Activated CD4-positive, alpha-beta T cell treated with anti-CD3 and anti-CD28 coated beads for 36 hours (primary cell): ENCODE data around the gene FAM118B. TPM values are rescaled to one million over a fixed set of nuclear protein-coding genes. Genes with fewer than 3 reads are reported as not detected.

Source experiments
- ATAC-seq: fragments of 200-7000 bp; cut with Tn5 transposase; one replicate; pipeline ENCODE4 v1.10.0; 2021; ENCODE audit warnings: mild to moderate bottlenecking, moderate library complexity
- CTCF ChIA-PET: fragments of 350-600 bp; sonication (Branson Sonifier 250); formaldehyde crosslinking; loops from one replicate; lab custom pipeline; 2021; ENCODE audit warnings: antibody characterized with exemption; lab: Charles Lee
- POLR2A ChIA-PET: fragments of 350-600 bp; sonication (Branson Sonifier 250); formaldehyde crosslinking; loops from one replicate; lab custom pipeline; 2021; ENCODE audit warnings: antibody characterized with exemption, inconsistent platforms; lab: Charles Lee
- DNase-seq: peaks from one replicate; pipeline ENCODE4 v3.0.0-alpha.2; 2020
- H3K27ac Mint-ChIP-seq: one replicate; pipeline ENCODE4 v1.8.0; 2021; ENCODE audit warnings: mixed read lengths
- H3K27me3 Mint-ChIP-seq: one replicate; pipeline ENCODE4 v1.8.0; 2021; ENCODE audit warnings: mixed read lengths
- H3K36me3 Mint-ChIP-seq: one replicate; pipeline ENCODE4 v1.8.0; 2021; ENCODE audit warnings: low read depth, mixed read lengths
- H3K4me1 Mint-ChIP-seq: one replicate; pipeline ENCODE4 v1.8.0; 2021; ENCODE audit warnings: mixed read lengths
- H3K4me3 Mint-ChIP-seq: one replicate; pipeline ENCODE4 v1.8.0; 2021; ENCODE audit warnings: mild to moderate bottlenecking, moderate library complexity, mixed read lengths
- H3K9me3 Mint-ChIP-seq: one replicate; pipeline ENCODE4 v1.8.0; 2021; ENCODE audit warnings: low read depth, mixed read lengths
- intact Hi-C, 2 experiments: fragments of 100-400 bp; cut with DNase I in 1 of 2; cut with micrococcal nuclease in 1 of 2; formaldehyde crosslinking; loops; one replicate each; pipeline versions ENCODE4 v1.14.2 to v1.15.1; 2022 to 2024; cut with DNase I, micrococcal nuclease
- total RNA-seq, 2 experiments: library from RNA; stranded (reverse); gene quantifications; one replicate each; pipeline ENCODE4 v1.2.3, GENCODE V29; 2021

FAM118B gene
- total RNA-seq: 1 to 10 TPM; 8.9 to 9.0 TPM

- ATAC-seq (peak; percentile 94), DNase-seq (peak; percentile 99)
- ChIA-PET CTCF (interaction anchor here (0.8 to 1.5 kb wide), 2 partner anchors 11 to 22 kb away, joined by 3 read pairs; no protein-coding TSS in a partner anchor), POLR2A (interaction anchor here (0.6 to 1.0 kb wide), 3 partner anchors 11 to 323 kb away, joined by 3 to 4 read pairs (median 3); partner anchors contain the start of gene DCPS)
- H3K9me3 Mint-ChIP-seq: no peaks in the 10 kb centered on the region
- H3K4me1 Mint-ChIP-seq: peaks cover 39% of the 10 kb centered on the region
- H3K27ac Mint-ChIP-seq: peak within 1 kb of the TSS; percentile 93
- intact Hi-C loops: loop anchor here (1.0 to 10.0 kb wide), 13 partner anchors 57 to 1587 kb away; partner anchors contain the start of genes TIRAP (in 2 of the 2), CHEK1 (in 1 of the 2), DCPS (in 1 of the 2) and FOXRED1 (in 1 of the 2)
- H3K4me3 Mint-ChIP-seq: peak within 1 kb of the TSS; percentile 98
- H3K27me3 Mint-ChIP-seq: no peaks in the 10 kb centered on the region
- peaks cover 27% of the 10 kb centered on the region for H3K36me3 Mint-ChIP-seq
Observed at GRCh38 chr11:126211236-126212088, at the start of gene FAM118B, which contains the start of gene RPUSD4. Gene FAM118B (plus strand): TSS chr11:126211782. CDS start chr11:126235002, 23,220 bp downstream. Gene RPUSD4 (minus strand): TSS chr11:126211650. CDS start chr11:126211638, 12 bp downstream.

- Mint-ChIP-seq H3K27me3 (no peaks in the 10 kb centered on the region), H3K36me3 (no peaks in the 10 kb centered on the region)
Observed at GRCh38 chr11:126162306-126163030, 49.1 kb upstream of the FAM118B start.

GRCh38 chr11:126163074-126163700, 48.4 kb upstream of the FAM118B start:
- intact Hi-C loops: no loop called here
- Mint-ChIP-seq H3K4me3 (no peak overlapping the region), H3K36me3 (no peaks in the 10 kb centered on the region), H3K27me3 (no peaks in the 10 kb centered on the region), H3K27ac (no peak overlapping the region), H3K9me3 (no peaks in the 10 kb centered on the region), H3K4me1 (no peaks in the 10 kb centered on the region)
- ChIA-PET POLR2A (no interaction called here), CTCF (no interaction called here)
- ATAC-seq (no peak), DNase-seq (no peak)

More at GRCh38 chr11:126162306-126163030, 49.1 kb upstream of the FAM118B start:
- no peak for ATAC-seq
- Mint-ChIP-seq H3K27ac (no peak overlapping the region), H3K9me3 (no peaks in the 10 kb centered on the region), H3K4me3 (no peak overlapping the region), H3K4me1 (no peaks in the 10 kb centered on the region)
- intact Hi-C loops: no loop called here
- POLR2A ChIA-PET: no interaction called here
- DNase-seq: no peak
- CTCF ChIA-PET: no interaction called here

- ChIA-PET CTCF (interaction anchor here (1.0 kb wide), 1 partner anchor 72 kb away, joined by 3 read pairs; no protein-coding TSS in a partner anchor), POLR2A (no interaction called here)
- H3K27me3 Mint-ChIP-seq: no peaks in the 10 kb centered on the region
- no peak overlapping the region for H3K27ac Mint-ChIP-seq
- no peak for ATAC-seq
- no peaks in the 10 kb centered on the region for H3K9me3 Mint-ChIP-seq
- intact Hi-C loops: no loop called here
- no peak overlapping the region for H3K4me3 Mint-ChIP-seq
- H3K36me3 Mint-ChIP-seq: no peaks in the 10 kb centered on the region
- H3K4me1 Mint-ChIP-seq: no peaks in the 10 kb centered on the region
- no peak for DNase-seq
Observed at GRCh38 chr11:126163779-126164178, 47.8 kb upstream of the FAM118B start.

DNA sequence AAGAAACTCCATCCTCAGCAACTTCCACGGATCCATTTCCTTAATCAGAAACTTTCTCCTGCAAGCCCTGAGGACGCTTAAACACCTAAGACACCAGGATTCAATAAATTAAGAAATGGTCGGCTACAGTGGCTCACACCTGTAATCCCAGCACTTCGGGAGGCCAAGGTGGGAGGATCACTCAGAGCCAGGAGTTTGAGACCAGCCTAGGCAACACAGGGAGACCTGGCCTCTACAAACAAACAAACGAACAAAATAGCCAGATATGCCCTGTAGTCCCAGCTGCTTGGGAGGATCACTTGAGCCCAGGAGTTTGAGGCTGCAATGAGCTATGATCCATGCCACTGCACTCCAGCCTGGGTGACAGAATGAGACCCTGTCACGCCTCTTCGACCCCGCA, 46.8 kb upstream of the FAM118B start:
- ChIA-PET CTCF (interaction anchor here (1.0 kb wide), 1 partner anchor 71 kb away, joined by 3 read pairs; no protein-coding TSS in a partner anchor), POLR2A (no interaction called here)
- Mint-ChIP-seq H3K36me3 (no peaks in the 10 kb centered on the region), H3K4me1 (no peaks in the 10 kb centered on the region), H3K27me3 (no peaks in the 10 kb centered on the region), H3K4me3 (no peak overlapping the region), H3K27ac (no peak overlapping the region), H3K9me3 (no peaks in the 10 kb centered on the region)
- ATAC-seq (no peak), DNase-seq (no peak)
- intact Hi-C loops: no loop called here

GRCh38 chr11:126165311-126165720, 46.3 kb upstream of the FAM118B start:
- no peaks in the 10 kb centered on the region for H3K9me3 Mint-ChIP-seq
- no peak overlapping the region for H3K27ac Mint-ChIP-seq
- ATAC-seq (no peak), DNase-seq (no peak)
- no peaks in the 10 kb centered on the region for H3K4me1 Mint-ChIP-seq
- intact Hi-C loops: no loop called here
- no peaks in the 10 kb centered on the region for H3K27me3 Mint-ChIP-seq
- no peak overlapping the region for H3K4me3 Mint-ChIP-seq
- H3K36me3 Mint-ChIP-seq: no peaks in the 10 kb centered on the region
- ChIA-PET POLR2A (no interaction called here), CTCF (no interaction called here)

GRCh38 chr11:126165757-126166156, 45.8 kb upstream of the FAM118B start:
- no peak overlapping the region for H3K4me3 Mint-ChIP-seq
- ChIA-PET POLR2A (no interaction called here), CTCF (no interaction called here)
- no peaks in the 10 kb centered on the region for H3K9me3 Mint-ChIP-seq
- H3K27ac Mint-ChIP-seq: no peak overlapping the region
- intact Hi-C loops: no loop called here
- no peaks in the 10 kb centered on the region for H3K4me1 Mint-ChIP-seq
- no peaks in the 10 kb centered on the region for H3K36me3 Mint-ChIP-seq
- no peaks in the 10 kb centered on the region for H3K27me3 Mint-ChIP-seq
- DNase-seq (no peak), ATAC-seq (no peak)

- Mint-ChIP-seq H3K27me3 (no peaks in the 10 kb centered on the region), H3K36me3 (no peaks in the 10 kb centered on the region), H3K4me3 (no peak overlapping the region), H3K4me1 (no peaks in the 10 kb centered on the region), H3K9me3 (no peaks in the 10 kb centered on the region), H3K27ac (no peak overlapping the region)
- ATAC-seq (no peak), DNase-seq (no peak)
- intact Hi-C loops: no loop called here
- POLR2A ChIA-PET: no interaction called here
- CTCF ChIA-PET: interaction anchor here (1.0 kb wide), 1 partner anchor 27 kb away, joined by 5 read pairs; no protein-coding TSS in a partner anchor
Observed at GRCh38 chr11:126166413-126166812, 45.2 kb upstream of the FAM118B start.

DNA sequence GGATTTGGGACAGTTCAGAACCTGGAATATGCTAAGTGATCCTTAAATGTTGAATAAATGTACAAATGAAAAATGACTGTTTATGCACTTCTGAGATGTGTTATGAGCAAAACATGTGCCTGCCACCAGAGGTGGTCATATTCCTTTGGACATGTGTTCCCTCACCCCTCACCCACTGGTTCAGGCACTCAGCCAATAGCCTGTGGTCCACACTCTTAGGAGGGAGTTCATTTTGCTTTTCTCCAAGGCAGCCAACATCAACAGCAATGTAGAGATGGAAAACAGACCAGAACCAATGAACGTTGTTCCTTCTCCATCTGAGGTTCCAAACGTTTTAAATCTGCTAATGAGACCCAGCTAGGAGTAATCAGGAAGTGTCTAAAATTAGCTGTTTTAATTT, 44.1 kb upstream of the FAM118B start:
- CTCF ChIA-PET: interaction anchor here (0.6 kb wide), 1 partner anchor 90 kb away, joined by 3 read pairs; no protein-coding TSS in a partner anchor
- H3K27ac Mint-ChIP-seq: no peak overlapping the region
- no peak for ATAC-seq
- intact Hi-C loops: no loop called here
- no peaks in the 10 kb centered on the region for H3K27me3 Mint-ChIP-seq
- no peaks in the 10 kb centered on the region for H3K9me3 Mint-ChIP-seq
- no peaks in the 10 kb centered on the region for H3K36me3 Mint-ChIP-seq
- DNase-seq: no peak
- H3K4me1 Mint-ChIP-seq: no peaks in the 10 kb centered on the region
- no peak overlapping the region for H3K4me3 Mint-ChIP-seq
- POLR2A ChIA-PET: no interaction called here

DNA sequence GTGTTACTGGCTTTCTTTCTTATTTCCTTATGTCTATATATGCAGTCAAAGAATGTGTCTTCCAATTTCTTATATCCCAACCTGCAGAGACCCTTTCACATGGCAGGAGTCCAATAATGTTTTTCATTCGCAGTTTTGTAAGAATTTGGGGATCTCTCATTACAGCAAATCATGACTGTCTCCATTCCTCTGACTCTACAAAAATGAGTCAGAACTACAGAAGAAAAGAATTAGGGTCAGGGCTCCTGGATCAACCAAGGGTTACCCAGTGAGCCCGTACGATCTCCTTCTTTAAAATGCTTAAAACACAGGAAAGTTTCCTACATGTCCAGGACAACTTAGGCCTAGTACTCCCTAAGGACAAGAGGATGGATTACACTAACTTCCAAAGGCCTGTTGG, 42.3 kb upstream of the FAM118B start:
- H3K27ac Mint-ChIP-seq: no peak overlapping the region
- no peaks in the 10 kb centered on the region for H3K9me3 Mint-ChIP-seq
- ATAC-seq (no peak), DNase-seq (no peak)
- CTCF ChIA-PET: interaction anchor here (0.6 kb wide), 1 partner anchor 436 kb away, joined by 4 read pairs; no protein-coding TSS in a partner anchor
- intact Hi-C loops: no loop called here
- H3K36me3 Mint-ChIP-seq: no peaks in the 10 kb centered on the region
- H3K4me1 Mint-ChIP-seq: no peaks in the 10 kb centered on the region
- no peak overlapping the region for H3K4me3 Mint-ChIP-seq
- H3K27me3 Mint-ChIP-seq: no peaks in the 10 kb centered on the region
- POLR2A ChIA-PET: no interaction called here

DNA sequence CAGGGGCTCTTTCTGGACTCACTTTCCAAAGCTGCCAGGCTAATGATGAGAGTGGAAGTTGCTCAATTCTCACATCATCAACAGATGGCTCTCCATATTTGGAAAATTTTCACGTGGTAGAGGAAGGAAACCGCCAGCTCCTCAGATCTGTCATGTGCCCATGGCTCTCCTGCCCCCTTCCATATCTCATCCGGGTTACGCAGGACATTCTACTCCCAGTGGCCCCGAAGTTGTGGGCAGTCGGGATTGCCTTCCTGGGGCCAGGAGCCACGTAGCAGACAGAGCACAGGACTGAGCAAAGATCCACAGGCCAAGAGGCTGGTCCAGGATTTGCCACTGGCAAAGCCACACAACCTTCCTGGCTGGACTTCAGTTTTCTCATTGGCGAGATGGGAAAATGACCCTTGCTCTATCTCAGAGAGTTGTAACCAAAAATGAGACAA, 39.0 kb upstream of the FAM118B start:
- H3K27ac Mint-ChIP-seq: no peak overlapping the region
- H3K9me3 Mint-ChIP-seq: no peaks in the 10 kb centered on the region
- H3K27me3 Mint-ChIP-seq: no peaks in the 10 kb centered on the region
- DNase-seq (no peak), ATAC-seq (no peak)
- no peaks in the 10 kb centered on the region for H3K4me1 Mint-ChIP-seq
- POLR2A ChIA-PET: no interaction called here
- intact Hi-C loops: no loop called here
- no peaks in the 10 kb centered on the region for H3K36me3 Mint-ChIP-seq
- no peak overlapping the region for H3K4me3 Mint-ChIP-seq
- CTCF ChIA-PET: no interaction called here
